ENCODE data around the gene CGRRF1. TPM values are rescaled to one million over a fixed set of nuclear protein-coding genes. Genes with fewer than 3 reads are reported as not detected.
A peak's percentile ranks its signal among the peaks of the same experiment; 100 is the strongest.

The CGRRF1 gene
- total and polyA plus RNA-seq, 2 of the 13 experiments (the other 11 are each of a cell fraction or from before 2014, with no cell fraction given) = 16.8 to 18.2 TPM

GRCh38 chr14:54565785-54566409 is 56.2 kb downstream of the CGRRF1 start (continued):
- TF ChIP-seq ZNF639 (CRISPR knock-in tag; conservative IDR thresholded peaks at IDR 0.05) (peak; percentile 38), ZNF567 (CRISPR knock-in tag; IDR thresholded peaks at IDR 0.05; ENCODE audit: borderline replicate concordance) (peak; percentile 56; the same call in 1 of the 2 replicates), ZGPAT (CRISPR knock-in tag; IDR thresholded peaks at IDR 0.05) (peak; percentile 74), POLR2AphosphoS2 (IDR thresholded peaks at IDR 0.05; ENCODE audit: low read depth, low read length) (peak; percentile 73; the same call in 1 of the 2 replicates), ZNF350 (CRISPR knock-in tag; IDR thresholded peaks at IDR 0.05; ENCODE audit: borderline replicate concordance, low read depth) (peak; percentile 23; the same call in 1 of the 2 replicates), PAXIP1 (CRISPR knock-in tag; conservative IDR thresholded peaks at IDR 0.05) (peak; percentile 59; the same call in 1 of the 2 replicates), ONECUT2 (CRISPR knock-in tag; IDR thresholded peaks at IDR 0.05) (no peak), ZKSCAN8 (CRISPR knock-in tag; IDR thresholded peaks at IDR 0.05; ENCODE audit: borderline replicate concordance) (0 out of 2 replicates have a peak, but pooled peaks have one; percentile 50)
- TF ChIP-seq, protein P1, sequence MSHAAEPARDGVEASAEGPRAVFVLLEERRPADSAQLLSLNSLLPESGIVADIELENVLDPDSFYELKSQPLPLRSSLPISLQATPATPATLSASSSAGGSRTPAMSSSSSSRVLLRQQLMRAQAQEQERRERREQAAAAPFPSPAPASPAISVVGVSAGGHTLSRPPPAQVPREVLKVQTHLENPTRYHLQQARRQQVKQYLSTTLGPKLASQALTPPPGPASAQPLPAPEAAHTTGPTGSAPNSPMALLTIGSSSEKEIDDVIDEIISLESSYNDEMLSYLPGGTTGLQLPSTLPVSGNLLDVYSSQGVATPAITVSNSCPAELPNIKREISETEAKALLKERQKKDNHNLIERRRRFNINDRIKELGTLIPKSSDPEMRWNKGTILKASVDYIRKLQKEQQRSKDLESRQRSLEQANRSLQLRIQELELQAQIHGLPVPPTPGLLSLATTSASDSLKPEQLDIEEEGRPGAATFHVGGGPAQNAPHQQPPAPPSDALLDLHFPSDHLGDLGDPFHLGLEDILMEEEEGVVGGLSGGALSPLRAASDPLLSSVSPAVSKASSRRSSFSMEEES (CRISPR knock-in tag; IDR thresholded peaks at IDR 0.05) = 0 out of 2 replicates have a peak, but pooled peaks have one; percentile 35
- TF ChIP-seq, protein P2, sequence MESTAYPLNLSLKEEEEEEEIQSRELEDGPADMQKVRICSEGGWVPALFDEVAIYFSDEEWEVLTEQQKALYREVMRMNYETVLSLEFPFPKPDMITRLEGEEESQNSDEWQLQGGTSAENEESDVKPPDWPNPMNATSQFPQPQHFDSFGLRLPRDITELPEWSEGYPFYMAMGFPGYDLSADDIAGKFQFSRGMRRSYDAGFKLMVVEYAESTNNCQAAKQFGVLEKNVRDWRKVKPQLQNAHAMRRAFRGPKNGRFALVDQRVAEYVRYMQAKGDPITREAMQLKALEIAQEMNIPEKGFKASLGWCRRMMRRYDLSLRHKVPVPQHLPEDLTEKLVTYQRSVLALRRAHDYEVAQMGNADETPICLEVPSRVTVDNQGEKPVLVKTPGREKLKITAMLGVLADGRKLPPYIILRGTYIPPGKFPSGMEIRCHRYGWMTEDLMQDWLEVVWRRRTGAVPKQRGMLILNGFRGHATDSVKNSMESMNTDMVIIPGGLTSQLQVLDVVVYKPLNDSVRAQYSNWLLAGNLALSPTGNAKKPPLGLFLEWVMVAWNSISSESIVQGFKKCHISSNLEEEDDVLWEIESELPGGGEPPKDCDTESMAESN (CRISPR knock-in tag; conservative IDR thresholded peaks at IDR 0.05) = peak; percentile 66; the same call in 1 of the 2 replicates
- TF ChIP-seq, protein P3, sequence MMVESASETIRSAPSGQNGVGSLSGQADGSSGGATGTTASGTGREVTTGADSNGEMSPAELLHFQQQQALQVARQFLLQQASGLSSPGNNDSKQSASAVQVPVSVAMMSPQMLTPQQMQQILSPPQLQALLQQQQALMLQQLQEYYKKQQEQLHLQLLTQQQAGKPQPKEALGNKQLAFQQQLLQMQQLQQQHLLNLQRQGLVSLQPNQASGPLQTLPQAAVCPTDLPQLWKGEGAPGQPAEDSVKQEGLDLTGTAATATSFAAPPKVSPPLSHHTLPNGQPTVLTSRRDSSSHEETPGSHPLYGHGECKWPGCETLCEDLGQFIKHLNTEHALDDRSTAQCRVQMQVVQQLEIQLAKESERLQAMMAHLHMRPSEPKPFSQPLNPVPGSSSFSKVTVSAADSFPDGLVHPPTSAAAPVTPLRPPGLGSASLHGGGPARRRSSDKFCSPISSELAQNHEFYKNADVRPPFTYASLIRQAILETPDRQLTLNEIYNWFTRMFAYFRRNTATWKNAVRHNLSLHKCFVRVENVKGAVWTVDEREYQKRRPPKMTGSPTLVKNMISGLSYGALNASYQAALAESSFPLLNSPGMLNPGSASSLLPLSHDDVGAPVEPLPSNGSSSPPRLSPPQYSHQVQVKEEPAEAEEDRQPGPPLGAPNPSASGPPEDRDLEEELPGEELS (CRISPR knock-in tag; IDR thresholded peaks at IDR 0.05) = 0 out of 2 replicates have a peak, but pooled peaks have one; percentile 37
- TF ChIP-seq, protein P4, sequence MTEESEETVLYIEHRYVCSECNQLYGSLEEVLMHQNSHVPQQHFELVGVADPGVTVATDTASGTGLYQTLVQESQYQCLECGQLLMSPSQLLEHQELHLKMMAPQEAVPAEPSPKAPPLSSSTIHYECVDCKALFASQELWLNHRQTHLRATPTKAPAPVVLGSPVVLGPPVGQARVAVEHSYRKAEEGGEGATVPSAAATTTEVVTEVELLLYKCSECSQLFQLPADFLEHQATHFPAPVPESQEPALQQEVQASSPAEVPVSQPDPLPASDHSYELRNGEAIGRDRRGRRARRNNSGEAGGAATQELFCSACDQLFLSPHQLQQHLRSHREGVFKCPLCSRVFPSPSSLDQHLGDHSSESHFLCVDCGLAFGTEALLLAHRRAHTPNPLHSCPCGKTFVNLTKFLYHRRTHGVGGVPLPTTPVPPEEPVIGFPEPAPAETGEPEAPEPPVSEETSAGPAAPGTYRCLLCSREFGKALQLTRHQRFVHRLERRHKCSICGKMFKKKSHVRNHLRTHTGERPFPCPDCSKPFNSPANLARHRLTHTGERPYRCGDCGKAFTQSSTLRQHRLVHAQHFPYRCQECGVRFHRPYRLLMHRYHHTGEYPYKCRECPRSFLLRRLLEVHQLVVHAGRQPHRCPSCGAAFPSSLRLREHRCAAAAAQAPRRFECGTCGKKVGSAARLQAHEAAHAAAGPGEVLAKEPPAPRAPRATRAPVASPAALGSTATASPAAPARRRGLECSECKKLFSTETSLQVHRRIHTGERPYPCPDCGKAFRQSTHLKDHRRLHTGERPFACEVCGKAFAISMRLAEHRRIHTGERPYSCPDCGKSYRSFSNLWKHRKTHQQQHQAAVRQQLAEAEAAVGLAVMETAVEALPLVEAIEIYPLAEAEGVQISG (CRISPR knock-in tag; IDR thresholded peaks at IDR 0.05) = 0 out of 2 replicates have a peak, but pooled peaks have one; percentile 6

Measured in HepG2 (cell line).